A549 (cell line): ENCODE data around the gene GTPBP6. TPM values are rescaled to one million over a fixed set of nuclear protein-coding genes. Genes with fewer than 3 reads are reported as not detected.
"Not testable (repeated sequence)": the region's sequence is repeated elsewhere in the genome, so short reads cannot be mapped to it uniquely, and the experiment has no call there.

Experiments used
- ATAC-seq, 2 experiments: fragments of 200-7000 bp in 1 of 2; fragments of >200 bp in 1 of 2; cut with Nextera tagmentation in 1 of 2; cut with Tn5 transposase in 1 of 2; 3 replicates each; pipeline versions ENCODE4 v1.8.0 to v1.9.1; 2018 to 2020; ENCODE audit warnings: mild to moderate bottlenecking in 1 of 2, moderate library complexity in 1 of 2
- CTCF ChIA-PET: fragments of 300-600 bp; sonication (Branson Sonifier 250); formaldehyde crosslinking; extraction: SDS; loops from one replicate; lab custom pipeline; 2021; ENCODE audit warnings: antibody characterized with exemption, inconsistent platforms; lab: Yijun Ruan, JAX
- POLR2A ChIA-PET: fragments of 350-600 bp; formaldehyde crosslinking; extraction: SDS; loops from one replicate; lab custom pipeline; 2021; ENCODE audit warnings: antibody characterized with exemption, inconsistent platforms; lab: Yijun Ruan, JAX
- DNase-seq, 2 experiments: peaks; one replicate each; pipeline versions ENCODE4 v3.0.0 to v3.0.0-alpha.2; 2011 to 2016; ENCODE audit warnings: low read depth in 1 of 2, low spot score in 1 of 2
- FAIRE-seq: peaks from 2 replicates; lab custom pipeline; 2011; peaks lifted over from hg19 to GRCh38; lab: Jason Lieb, UNC
- H3K27ac ChIP-seq, 2 experiments: fragments of >200 bp; sonication (Bioruptor Twin); formaldehyde crosslinking; 3 replicates each; pipeline ENCODE4 v1.5.1; 2016 to 2017
- H3K4me1 ChIP-seq: fragments of >200 bp; sonication (Bioruptor Twin); formaldehyde crosslinking; 3 replicates; pipeline ENCODE4 v1.6.1; 2016
- H3K4me2 ChIP-seq: fragments of >200 bp; sonication (Bioruptor Twin); formaldehyde crosslinking; 3 replicates; pipeline ENCODE4 v1.6.1; 2016
- H3K4me3 ChIP-seq: fragments of >200 bp; sonication (Bioruptor Twin); formaldehyde crosslinking; 3 replicates; pipeline ENCODE4 v1.5.1; 2016
- H3K9me3 ChIP-seq: fragments of >200 bp; sonication (Bioruptor Twin); formaldehyde crosslinking; 3 replicates; pipeline ENCODE4 v1.6.1; 2016
- BCL3 ChIP-seq: fragments of >200 bp; sonication (Bioruptor Twin); formaldehyde crosslinking; IDR thresholded peaks from 3 replicates; pipeline ENCODE4 v1.6.1; 2016
- CBX2 ChIP-seq: fragments of 200-600 bp; sonication (generic); IDR thresholded peaks from 2 replicates; pipeline ENCODE4 v1.6.1; 2016; ENCODE audit warnings: low read depth, mild to moderate bottlenecking, borderline replicate concordance
- CEBPB ChIP-seq, 2 experiments: fragments of >200 bp in 1 of 2; sonication (Bioruptor Twin) in 1 of 2; formaldehyde crosslinking in 1 of 2; IDR thresholded peaks; 2 replicates each; pipeline ENCODE4 v1.6.1; 2012 to 2016
- EHMT2 ChIP-seq: fragments of 200-600 bp; sonication (generic); IDR thresholded peaks from 2 replicates; pipeline ENCODE4 v1.6.1; 2016; ENCODE audit warnings: antibody characterized with exemption, low read depth, mild to moderate bottlenecking, moderate library complexity
- FOSL2 ChIP-seq, 2 experiments: fragments of 450-650 bp in 1 of 2; fragments of >200 bp in 1 of 2; sonication (Bioruptor Twin) in 1 of 2; formaldehyde crosslinking; IDR thresholded peaks; 2 replicates each; pipeline versions ENCODE4 v1.5.0 to v1.6.1; 2016 to 2020; ENCODE audit warnings: mild to moderate bottlenecking in 1 of 2, moderate library complexity in 1 of 2
- HEYL ChIP-seq: fragments of 250-450 bp; sonication (Bioruptor Pico); IDR thresholded peaks from 2 replicates; pipeline ENCODE4 v1.8.0; 2021; ENCODE audit warnings: mild to moderate bottlenecking, moderate library complexity
- HOXB5 ChIP-seq: fragments of 250-450 bp; sonication (Bioruptor Pico); IDR thresholded peaks from 2 replicates; pipeline ENCODE4 v1.5.0; 2020; ENCODE audit warnings: mild to moderate bottlenecking, moderate library complexity
- JUN ChIP-seq, 2 experiments: fragments of >200 bp; sonication (Bioruptor Twin); formaldehyde crosslinking; IDR thresholded peaks; 2 replicates in 1 of 2; 3 replicates in 1 of 2; pipeline ENCODE4 v1.6.1; 2016 to 2017
- JUNB ChIP-seq: fragments of >200 bp; sonication (Bioruptor Twin); formaldehyde crosslinking; IDR thresholded peaks from 2 replicates; pipeline ENCODE4 v1.6.1; 2016
- KDM5A ChIP-seq: fragments of 200-600 bp; sonication (generic); IDR thresholded peaks from 2 replicates; pipeline ENCODE4 v1.6.1; 2016; ENCODE audit warnings: antibody characterized with exemption, mild to moderate bottlenecking
- MAX ChIP-seq: IDR thresholded peaks from 2 replicates; pipeline ENCODE4 v1.6.1; 2012
- NFE2L2 ChIP-seq: fragments of 150-350 bp; conservative IDR thresholded peaks from 2 replicates; pipeline ENCODE4 v1.6.1; 2014; ENCODE audit warnings: low read length
- NR3C1 ChIP-seq: fragments of >200 bp; sonication (Bioruptor Twin); formaldehyde crosslinking; IDR thresholded peaks from 3 replicates; pipeline ENCODE4 v1.6.1; 2017
- POLR2A ChIP-seq: IDR thresholded peaks from 2 replicates; pipeline ENCODE4 v1.6.1; 2012; ENCODE audit warnings: mild to moderate bottlenecking, low read length
- RAD21 ChIP-seq, 2 experiments: fragments of >200 bp in 1 of 2; sonication (Bioruptor Twin) in 1 of 2; formaldehyde crosslinking in 1 of 2; IDR thresholded peaks in 1 of 2; conservative IDR thresholded peaks in 1 of 2; 2 replicates in 1 of 2; 3 replicates in 1 of 2; pipeline ENCODE4 v1.6.1; 2012 to 2018; ENCODE audit warnings: inconsistent platforms in 1 of 2
- SMC3 ChIP-seq: fragments of >200 bp; sonication (Bioruptor Twin); formaldehyde crosslinking; IDR thresholded peaks from 3 replicates; pipeline ENCODE4 v1.6.1; 2018; ENCODE audit warnings: inconsistent platforms
- ZFP36 ChIP-seq: fragments of 450-650 bp; IDR thresholded peaks from 2 replicates; pipeline ENCODE4 v1.6.1; 2014; ENCODE audit warnings: borderline replicate concordance; ENCODE audit not compliant: partially characterized antibody
- WGBS: methylation state at CpG from one replicate; pipeline ENCODE4 v1.1.6; 2017; ENCODE audit errors: missing lambda C conversion rate; 5-methylcytosine and 5-hydroxymethylcytosine counted together
- polyA plus RNA-seq, 4 experiments: library from polyadenylated mRNA; depleted of rRNA in 3 of 4; stranded (reverse); fragments of >200 nt; fragmentation: RNase III in 1 of 4; extraction: RNeasy Plus Mini Kit Qiagen cat#74134 plus additional on column Dnase treatment in 1 of 4; gene quantifications; 2 replicates in 3 of 4; 3 replicates in 1 of 4; pipeline ENCODE4 v1.2.3, GENCODE V29; 2011 to 2017

Gene GTPBP6
- polyA plus RNA-seq, 2 of the 4 experiments (the other 2 are of a cell fraction), result 26.0 to 41.2 TPM

- CTCF ChIA-PET, result not testable (repeated sequence)
- H3K4me2 ChIP-seq, result peak overlapping the region; percentile 89
These were observed 36.5 kb downstream of the GTPBP6 start for GRCh38 chrX:282000-282681.

DNA sequence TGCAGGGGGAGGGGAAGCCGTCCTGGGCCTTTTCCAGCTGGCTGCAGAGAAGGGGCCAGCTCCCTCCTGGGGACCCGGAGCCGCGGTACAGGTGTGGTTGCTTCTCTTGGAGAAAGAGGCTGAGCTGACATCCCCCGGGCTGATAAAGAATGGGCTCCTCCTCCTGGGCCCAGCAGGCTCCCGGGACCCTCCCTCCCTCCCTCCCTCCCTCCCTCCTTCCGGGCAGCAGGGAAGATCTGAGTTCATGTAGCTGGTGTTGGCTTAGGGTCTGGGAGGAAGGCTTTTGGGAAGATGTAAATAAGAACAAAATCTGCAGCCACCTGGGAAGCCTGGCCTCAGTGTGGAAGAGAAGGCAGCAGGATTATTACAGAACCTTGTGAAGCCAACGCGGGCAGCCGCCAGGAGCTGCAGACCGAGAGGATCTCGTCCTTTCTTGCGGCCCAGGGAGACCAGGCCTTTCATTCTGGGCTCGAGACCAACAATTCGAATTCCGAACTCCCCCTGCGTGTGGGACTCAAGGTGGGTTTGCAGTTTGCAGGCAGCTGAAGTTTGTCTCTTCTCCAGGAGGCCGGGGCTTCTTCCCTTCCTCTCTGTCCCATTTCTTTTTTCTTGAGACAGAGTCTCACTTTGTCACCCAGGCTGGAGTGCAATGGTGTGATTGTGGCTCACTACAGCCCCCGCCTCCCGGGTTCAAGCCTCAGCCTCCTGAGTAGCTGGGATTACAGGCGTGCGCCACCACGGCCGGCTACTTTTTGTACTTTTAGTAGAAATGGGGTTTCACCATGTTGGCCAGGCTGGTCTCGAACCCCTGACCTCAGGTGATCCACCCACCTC, 37.2 kb downstream of the GTPBP6 start, which contains the start of gene PLCXD1:
TSS of gene PLCXD1 (plus strand) at position 216 of the 834 bp plus-strand sequence. CDS start 2,807 bp downstream, outside the sequence.
- peak within 1 kb of the TSS; percentile 75 for H3K4me3 ChIP-seq
- 11% methylated on average over 25 of the region's 25 CpGs for WGBS
- peak within 1 kb of the TSS; percentile 89 for H3K4me2 ChIP-seq
- H3K9me3 ChIP-seq, result no peaks in the 10 kb centered on the region
- CTCF ChIA-PET, result no interaction called here
- POLR2A ChIA-PET, result no interaction called here
- ATAC-seq (peak; percentile 77 to 83), FAIRE-seq (no peak), DNase-seq (peak; percentile 85 to 96)
- H3K4me1 ChIP-seq, result peaks cover 19% of the 10 kb centered on the region
- TF ChIP-seq KDM5A, result no peak
- no peak for TF ChIP-seq EHMT2
- peak; percentile 20 to 68; a peak in 3 of 5 replicates for TF ChIP-seq JUN (IDR thresholded peaks at IDR 0.05)
- no peak for TF ChIP-seq JUNB
- 0 out of 3 replicates have a peak, but pooled peaks have one; percentile 39 for TF ChIP-seq BCL3
- TF ChIP-seq HOXB5 (CRISPR knock-in tag), result no peak
- peak; percentile 24; the same call in 2 of the 3 replicates for TF ChIP-seq SMC3
- no peak for TF ChIP-seq NFE2L2
- peak in 1 of 2 experiments; percentile 24; a peak in 1 of 5 replicates for TF ChIP-seq RAD21 (conservative IDR thresholded peaks at IDR 0.05 in 1 of 2, IDR thresholded peaks at IDR 0.05 in 1 of 2)
- no peak for TF ChIP-seq FOSL2 (IDR thresholded peaks at IDR 0.05)
- TF ChIP-seq FOSL2 (CRISPR knock-in tag; IDR thresholded peaks at IDR 0.05), result no peak
- TF ChIP-seq CBX2, result no peak
- TF ChIP-seq HEYL (CRISPR knock-in tag), result no peak
- peak; percentile 44; the same call in 1 of the 2 replicates for TF ChIP-seq MAX
- TF ChIP-seq NR3C1, result no peak
- TF ChIP-seq POLR2A, result peak; percentile 22; the same call in 1 of the 2 replicates
- TF ChIP-seq ZFP36, result no peak
- peak within 1 kb of the TSS; percentile 98 to 99 for H3K27ac ChIP-seq

More at GRCh38 chrX:282000-282681, 36.5 kb downstream of the GTPBP6 start:
- FAIRE-seq, H3K9me3 ChIP-seq, DNase-seq: not testable (repeated sequence)
- 34% methylated on average over 21 of the region's 21 CpGs for WGBS
- Histone ChIP-seq H3K4me1 (peaks cover 19% of the 10 kb centered on the region), H3K4me3 (peak overlapping the region; percentile 75)
- TF ChIP-seq CEBPB (IDR thresholded peaks at IDR 0.05), result peak; percentile 55 to 77; a peak in 3 of 4 replicates
- TF ChIP-seq, all 56 proteins: peak for 1; not testable (repeated sequence) for 55
- peak overlapping the region; percentile 98 to 99 for H3K27ac ChIP-seq
- POLR2A ChIA-PET, ATAC-seq: not testable (repeated sequence)

DNA sequence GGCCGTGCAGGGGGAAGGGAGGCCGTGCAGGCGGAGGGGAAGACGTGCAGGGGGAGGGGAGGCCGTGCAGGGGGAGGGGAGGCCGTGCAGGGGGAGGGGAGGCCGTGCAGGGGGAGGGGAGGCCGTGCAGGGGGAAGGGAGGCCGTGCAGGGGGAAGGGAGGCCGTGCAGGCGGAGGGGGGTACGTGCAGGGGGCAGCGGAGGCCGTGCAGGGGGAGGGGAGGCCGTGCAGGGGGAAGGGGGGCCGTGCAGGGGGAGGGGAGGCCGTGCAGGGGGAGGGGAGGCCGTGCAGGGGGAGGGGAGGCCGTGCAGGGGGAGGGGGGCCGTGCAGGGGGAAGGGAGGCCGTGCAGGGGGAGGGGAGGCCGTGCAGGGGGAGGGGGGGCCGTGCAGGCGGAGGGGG, 37.9 kb downstream of the GTPBP6 start:
- peak overlapping the region; percentile 98 to 99 for H3K27ac ChIP-seq
- 0 out of 5 replicates have a peak, but pooled peaks of 1 of the 2 experiments have one; percentile 27 for TF ChIP-seq JUN (IDR thresholded peaks at IDR 0.05)
- ATAC-seq, DNase-seq, POLR2A ChIA-PET, CTCF ChIA-PET, FAIRE-seq, H3K9me3 ChIP-seq: not testable (repeated sequence)
- peak overlapping the region; percentile 89 for H3K4me2 ChIP-seq
- peaks cover 21% of the 10 kb centered on the region for H3K4me1 ChIP-seq
- peak overlapping the region; percentile 75 for H3K4me3 ChIP-seq
- no CpG with 5 or more reads among the region's 24 CpGs for WGBS
